ENCODE measurements around the gene CERKL.

Gene CERKL

DNA sequence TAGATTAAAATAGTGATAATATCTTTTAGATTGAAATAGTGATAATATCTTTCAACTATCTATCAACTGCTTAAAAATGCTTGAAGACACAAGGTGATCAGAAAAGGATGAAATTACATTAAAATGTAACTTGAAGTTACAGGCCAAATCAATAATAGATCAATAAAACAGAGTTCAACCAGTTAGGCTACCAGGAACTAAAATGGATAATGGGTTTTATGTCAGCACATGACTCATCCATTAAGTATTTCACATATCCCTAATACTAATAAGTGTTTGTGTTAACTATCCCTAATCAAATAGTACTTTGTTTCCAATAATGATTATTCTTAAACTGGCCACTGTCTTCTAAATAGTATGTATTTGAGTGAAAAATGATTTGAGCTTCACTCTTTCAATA lies 33.7 kb downstream of the CERKL start:
- no peak for DNase-seq

DNA sequence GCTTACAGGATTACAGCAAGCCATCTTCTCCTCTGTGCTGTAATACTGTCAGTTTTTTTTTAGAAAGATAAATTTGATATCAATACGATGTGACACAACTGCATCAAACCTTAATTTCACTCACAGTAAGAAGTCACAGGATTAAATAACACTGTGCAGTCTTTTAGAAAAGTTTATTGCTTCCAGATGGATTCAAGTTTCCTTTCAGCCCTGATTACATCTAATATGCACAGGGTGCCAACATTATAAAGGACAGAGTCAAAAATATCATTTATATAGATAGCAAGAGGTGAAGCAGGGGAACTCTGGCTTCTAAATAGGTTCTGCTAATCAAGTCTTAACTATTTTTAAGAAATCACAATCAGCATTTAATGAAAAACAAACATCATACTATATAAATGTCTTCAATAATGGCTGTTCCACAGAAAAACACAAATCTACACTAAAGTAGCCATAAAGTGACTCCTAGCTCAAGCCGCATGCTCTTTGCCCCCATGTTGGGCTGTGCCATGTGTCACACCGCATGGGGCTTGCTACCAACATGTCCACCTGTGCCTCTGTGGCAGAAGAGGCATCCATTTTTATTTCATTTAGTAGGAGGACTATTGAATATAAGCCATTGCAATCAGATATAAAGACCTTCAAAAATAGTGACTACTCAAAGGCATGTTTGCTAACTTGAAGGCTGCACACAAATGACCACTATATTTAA lies 35.0 kb downstream of the CERKL start:
- DNase-seq = no peak

DNA sequence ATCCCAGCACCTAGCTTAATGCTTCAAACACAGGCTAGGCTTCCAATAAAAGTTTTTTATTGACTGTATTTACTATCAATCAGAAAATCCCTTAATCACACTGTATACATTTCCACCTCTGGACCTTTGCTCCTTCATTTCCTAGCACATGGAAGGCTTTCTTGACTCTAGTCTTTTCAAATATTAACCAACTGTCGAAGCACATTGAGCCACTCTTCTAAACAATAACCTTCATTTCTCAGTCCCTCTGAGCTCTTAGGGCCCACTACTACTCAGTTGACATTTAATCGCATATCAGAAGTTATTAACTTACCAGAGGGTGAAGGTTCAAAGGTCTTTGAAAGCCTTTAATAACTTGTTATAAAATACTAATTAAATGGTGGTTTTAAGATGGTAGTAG lies 37.4 kb downstream of the CERKL start:
- DNase-seq = no peak

DNA sequence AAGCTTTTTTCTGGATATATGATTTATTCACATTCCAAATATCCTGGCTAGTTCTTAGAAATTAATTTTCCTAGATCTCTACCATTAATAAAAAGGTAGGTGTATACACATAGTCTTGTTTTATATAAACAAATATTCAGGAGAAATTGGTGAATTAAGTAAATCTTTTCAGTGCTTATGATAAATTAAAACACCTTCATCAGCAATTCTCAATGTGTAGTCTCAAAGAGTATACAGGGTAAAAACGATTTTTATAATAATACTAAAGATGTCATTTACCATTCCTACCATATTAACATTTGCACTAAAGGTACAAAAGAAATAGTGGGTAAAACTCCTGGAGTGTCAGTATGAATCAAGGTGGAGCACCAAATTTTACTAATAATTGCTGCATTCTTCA lies 40.2 kb downstream of the CERKL start:
- no peak for DNase-seq

DNA sequence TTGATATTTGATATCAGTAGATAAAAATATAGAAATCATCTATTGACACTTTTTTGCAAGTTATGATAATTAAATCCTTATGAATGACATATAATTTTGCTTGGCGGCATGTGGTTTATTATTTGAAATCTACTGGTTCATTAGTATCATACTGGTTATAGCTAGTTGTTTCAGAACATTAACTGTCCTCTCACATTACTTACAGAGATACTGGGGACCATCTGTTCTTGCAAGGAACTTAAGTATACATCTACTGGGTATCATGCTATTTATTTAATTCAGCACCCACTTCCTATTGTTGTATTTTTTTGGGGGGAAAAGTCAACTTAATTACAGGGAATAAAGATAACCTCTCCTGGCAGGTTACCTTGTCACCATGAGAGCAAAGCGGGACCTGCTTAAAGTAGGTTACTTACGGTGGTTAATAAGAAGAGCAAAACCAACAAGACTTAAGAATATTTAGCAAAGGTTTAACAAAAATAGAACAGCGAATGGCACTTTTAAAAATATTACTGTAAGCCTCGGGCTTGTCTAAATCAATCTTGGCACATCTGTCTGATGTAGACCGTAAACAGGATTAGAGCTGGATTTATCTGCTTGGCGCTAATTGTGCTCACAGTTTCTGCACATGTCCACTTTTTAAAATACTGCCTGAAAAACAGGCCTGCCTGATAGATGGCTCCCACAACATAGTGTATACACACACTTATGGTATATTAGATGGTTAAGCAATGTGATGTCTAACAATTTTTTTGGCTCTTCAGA lies 41.8 kb downstream of the CERKL start:
- DNase-seq = no peak

DNA sequence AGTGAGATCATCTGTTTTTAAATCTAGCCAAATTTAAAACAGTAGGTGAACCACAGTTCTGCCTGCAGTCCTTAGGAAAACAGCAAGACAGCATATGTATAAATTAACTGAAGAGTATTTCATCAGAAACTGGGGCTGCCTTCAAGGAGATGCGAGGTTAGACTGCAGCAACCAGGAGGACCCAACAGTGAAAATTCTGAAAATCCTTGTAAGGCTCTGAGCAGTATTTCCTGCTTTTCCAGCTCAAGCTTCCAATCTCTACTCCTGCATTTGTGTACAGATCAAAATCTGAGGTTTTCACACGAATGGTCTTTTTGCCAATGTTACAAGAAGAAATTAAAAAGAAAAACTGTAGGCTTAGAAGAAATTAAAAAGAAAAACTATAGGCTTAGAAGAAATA lies 43.7 kb downstream of the CERKL start:
- no peak for DNase-seq

DNA sequence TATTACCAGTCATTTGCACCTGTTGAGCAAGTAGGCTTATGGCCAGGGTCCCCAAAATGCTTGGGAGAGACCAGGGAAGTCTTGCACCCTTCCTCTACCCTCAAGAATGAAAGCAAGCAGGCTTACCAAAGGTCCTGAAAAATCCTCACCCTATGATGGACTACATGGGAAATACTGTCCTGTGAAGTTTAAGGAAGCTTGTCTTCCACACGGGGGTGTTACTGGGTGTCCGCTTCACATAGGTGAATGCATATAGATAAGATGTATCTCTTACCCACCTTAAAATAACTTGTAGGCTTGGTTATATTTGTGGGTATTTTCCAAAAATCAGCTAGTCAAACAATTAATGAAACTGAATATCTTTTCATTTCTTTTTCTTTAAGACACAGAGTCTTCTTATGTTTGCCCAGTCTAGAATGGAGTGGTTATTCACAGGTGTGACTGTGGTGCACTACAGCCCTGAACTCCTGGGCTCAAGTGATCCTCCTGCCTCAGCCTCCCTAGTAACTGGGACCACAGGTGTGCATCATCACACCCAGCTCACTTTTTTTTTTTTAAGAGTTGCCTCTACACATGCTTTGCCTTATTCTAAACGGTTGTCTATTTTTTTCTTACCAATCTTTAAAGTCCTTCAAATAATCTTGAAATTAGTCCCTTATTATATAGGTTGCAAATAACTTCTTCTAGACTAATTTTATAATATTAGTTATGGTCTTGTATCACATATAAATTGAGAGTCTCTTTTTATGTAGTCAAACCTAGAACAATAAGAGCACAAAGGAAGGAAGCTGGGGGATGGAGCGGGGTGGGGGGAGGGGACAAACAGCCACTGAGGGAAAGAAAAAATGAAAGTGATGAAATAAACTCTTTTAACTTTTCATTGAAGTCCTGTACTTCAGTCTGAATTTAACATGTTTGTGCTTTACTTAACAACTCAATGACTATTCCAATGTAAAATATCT lies 49.0 kb downstream of the CERKL start:
- no peak for DNase-seq

DNA sequence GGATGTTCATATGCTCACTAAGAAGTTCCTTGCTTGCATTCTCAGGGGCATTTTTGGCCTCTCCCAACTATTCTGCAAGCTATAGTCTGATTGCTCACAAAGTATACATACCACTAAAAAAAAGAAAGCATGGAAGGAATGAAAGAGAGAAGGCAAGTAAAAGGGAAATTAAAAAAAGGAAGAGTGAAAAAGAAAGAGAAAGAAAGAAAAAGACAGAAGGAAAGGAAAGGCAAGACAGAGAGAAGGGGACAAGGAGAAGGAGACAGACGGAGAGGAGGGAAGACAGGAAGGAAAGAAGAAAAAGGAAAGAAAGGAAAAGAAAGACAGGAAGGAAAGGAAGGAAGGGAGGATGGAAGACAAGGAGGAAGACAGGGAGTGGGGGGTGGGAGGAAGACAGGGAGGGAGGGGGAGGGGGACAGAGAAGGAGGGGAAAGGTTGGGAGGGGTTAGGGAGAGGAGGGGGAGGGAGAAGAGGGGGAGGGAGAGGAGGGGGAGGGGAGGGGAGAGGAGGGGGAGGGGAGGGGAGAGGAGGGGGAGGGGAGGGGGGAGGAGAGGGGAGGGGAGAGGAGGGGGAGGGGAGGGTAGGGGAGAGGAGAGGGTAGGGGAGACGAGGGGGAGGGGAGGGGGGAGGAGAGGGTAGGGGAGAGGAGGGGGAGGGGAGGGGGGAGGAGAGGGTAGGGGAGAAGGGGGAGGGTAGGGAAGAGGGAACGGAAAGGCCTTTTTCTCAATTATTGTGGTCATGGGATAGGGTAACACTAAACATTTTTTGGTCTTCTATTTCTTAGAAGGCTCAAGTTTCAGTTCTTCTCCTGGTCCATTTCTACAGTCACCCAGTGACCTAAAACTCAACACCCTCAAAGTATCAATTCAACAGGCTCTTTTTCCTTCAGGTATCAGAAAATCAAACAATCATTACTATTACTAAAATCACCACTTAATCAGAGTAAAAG lies 50.7 kb downstream of the CERKL start:
- DNase-seq = no peak

DNA sequence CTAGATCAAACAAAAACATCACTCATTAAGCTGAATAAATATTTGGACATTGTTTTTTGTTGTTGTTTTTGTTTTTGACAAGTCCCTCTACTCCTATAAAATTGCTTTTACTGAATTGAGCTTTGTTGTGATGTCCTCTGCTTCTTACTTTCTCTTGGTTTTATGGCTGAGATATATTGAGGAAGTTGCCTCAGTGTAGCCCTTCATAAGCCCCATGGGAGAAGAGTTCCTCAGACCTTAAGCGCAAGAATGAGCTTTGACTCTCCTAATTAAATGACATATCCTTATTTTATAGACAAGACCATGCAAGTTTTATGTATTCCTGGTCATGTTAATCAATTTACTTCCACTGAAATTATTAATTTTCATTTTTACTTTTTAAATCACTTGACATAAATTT lies 54.9 kb downstream of the CERKL start:
- DNase-seq = no peak

DNA sequence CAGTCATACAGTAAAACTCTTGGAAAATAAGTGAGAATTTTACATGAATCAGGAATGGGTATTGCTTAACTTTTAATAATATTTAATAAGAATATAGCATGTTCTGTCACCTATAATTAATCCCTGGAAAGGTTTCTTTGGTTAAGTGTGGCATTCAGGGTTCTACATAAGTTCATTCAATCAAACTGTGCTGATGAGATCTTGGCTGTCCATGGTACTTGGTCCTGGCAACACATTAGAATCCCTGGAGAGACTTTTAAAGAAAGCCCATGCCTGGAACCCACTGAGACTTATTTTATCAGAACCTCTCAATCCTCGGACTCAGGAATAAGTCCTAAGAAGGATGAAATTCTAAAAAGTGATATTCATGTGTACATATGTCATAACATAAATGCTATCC lies 60.3 kb downstream of the CERKL start:
- DNase-seq = no peak

DNA sequence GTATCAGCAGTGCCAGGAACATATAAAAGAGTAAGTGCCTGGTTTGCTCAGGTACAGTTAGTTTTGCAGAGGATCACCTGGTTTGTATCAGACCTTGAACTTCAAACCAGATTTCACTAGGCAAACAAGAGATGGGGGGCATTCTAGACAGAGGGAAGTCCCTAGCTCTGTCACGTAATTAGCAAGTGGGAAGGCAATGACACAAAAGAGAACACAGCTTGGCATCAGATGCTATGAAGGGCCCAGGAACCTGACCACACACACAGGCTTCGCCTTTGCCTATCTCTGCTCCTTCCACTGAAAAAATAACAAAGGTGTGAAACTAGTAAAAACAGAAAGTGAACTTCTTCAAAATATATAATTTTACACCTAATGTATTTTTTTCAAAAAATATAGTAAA lies 62.6 kb downstream of the CERKL start:
- DNase-seq = no peak

DNA sequence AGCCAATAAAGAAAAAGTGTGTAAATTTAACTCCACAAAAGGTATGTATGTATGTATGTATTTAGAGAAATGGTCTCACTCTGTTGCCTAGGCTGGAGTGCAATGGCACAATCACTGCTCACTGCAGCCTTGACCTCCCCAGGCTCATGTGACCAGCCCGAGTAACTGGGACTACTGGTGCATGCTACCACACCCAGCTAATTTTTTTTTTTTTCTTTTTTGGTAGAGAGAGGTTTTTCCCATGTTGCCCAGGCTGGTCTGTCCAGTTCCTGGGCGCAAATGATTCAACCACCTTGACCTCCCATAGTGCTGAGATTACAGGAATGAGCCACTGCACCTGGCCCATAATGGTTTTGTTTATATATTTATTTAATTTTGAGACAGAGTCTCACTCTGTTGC lies 67.1 kb downstream of the CERKL start:
- DNase-seq = no peak

DNA sequence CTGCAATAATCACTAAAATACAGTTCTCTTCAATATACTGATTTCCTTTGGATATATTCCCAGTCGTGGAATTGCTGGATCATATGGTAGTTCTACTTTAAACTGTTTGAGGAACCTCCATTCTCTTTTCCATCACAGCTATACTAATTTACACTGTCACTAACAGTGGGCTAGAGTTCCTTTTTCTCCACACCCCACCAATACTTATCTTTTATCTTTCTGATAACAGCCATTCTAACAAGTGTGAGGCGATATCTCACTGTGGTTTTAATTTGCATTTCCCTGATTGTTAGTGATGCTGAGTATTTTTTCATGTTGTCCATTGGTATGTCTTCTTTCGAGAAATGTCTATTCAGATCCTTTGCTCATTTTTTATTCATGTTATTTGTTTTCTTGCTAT lies 68.4 kb downstream of the CERKL start:
- DNase-seq = peak; percentile 51

DNA sequence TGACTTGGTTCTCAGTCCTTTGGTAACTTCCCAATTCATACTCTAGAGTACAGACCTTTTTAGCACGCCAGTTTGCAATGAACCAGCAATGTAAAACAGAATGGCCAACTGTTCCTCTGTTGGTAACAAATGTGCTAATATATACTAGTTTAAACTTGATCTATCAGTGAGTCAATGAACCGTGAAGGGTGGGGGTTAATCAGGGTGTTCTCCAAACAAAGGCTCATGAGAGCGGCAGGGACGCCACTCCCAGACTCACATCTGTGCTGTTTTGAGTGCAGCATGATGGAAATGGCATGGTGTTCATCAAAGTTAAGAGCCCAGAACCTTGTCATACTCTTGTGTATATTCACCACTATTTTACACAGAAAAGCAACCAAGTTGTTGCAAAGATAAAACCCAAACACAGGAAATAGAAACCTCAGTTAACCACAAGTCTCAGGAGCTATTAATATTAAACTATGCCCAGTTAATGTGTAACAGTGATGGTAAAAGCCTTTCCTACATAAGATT lies 70.3 kb downstream of the CERKL start:
- peak; percentile 24 for DNase-seq

DNA sequence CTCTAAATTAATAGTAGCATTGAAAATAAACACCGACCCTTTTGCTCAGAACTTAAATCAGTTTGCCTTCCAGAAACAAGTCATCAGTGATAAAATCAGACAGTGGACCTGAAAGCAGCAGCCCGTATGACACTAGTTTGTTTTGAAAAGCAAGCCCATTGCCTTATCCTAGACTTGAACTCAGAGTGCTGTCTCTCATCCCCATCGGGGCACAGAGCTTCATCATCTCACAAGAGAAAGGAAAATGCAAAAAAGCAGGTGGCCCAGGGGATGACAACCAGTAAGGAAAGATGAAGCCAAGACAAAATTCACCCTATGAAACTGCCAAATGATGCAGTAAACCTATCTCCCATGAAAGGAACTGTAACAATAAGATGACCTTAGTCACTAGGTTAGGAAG lies 71.2 kb downstream of the CERKL start:
- DNase-seq = no peak

DNA sequence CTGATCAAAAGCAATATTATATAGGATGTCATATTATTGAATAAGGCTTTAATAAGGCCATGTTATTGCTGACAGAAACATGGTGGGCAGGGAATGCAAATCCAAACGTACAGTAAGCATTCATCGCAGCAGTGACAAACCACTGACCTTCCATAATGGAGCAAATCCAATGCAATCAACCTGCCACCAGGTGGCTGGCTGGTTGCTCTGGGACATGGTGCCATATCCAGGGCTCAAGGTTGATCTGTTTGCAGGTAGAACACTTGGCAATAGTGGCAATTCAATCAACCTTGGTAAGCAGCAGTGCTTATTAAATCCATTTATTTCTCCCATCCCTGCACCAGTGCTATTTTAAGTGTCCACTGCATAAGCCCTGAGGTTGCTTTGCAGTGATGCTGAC lies 75.4 kb downstream of the CERKL start:
- DNase-seq = no peak

DNA sequence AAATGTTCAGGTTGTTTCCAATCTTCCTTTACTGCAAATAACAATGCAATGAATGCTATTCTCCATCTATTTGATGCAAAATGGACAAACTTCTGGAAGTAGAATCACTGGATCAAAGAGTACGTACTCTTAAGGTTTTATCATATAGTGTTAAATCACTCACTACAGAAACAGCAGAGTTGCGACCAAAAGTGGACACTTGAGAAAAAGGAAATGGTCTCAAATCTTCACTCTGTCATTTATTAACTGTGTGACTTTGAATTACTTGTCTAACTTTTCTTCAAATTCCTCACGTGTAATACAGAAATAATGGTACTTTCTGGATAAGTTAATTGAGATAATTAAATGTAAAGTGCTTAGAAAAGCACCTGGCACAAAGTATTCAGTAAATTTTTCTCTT lies 78.1 kb downstream of the CERKL start:
- DNase-seq = no peak

DNA sequence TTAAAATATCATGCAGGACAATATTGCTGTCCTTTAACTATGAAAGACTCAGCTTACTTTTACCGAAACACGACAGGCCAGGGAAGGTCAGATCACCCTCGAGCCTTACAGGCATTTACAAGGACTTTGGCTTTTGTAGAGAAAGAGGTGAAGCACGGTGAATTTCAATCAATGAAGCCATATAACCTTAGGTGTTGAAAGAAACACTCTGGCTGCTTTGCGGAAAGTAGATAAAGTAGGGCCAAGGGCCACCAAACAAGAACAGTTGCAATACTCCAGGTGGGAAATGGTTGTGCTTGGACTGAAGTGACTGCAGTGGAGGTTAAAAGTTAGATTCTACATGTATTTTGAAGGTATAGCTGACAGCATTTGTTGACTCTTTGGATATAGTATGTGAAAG lies 80.5 kb downstream of the CERKL start:
- no peak for DNase-seq

DNA sequence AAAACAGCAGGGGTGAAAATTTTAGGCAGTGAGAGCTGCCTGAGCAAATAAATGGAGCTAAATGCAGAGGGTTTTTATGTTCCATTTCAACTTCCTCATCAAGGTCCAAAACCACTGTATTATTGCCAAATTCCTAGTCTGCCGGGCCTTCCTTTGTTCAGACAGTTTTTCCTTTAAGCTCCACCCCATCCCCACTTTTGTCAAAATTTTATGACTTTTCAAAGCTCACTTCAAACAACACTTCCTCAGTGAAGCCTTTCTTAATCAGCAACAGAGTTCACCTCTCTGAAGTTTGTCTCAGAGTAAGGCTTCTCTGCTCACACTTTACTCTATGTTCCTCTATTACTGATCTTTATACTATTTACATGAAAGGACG lies 81.3 kb downstream of the CERKL start:
- peak; percentile 46 for DNase-seq

DNA sequence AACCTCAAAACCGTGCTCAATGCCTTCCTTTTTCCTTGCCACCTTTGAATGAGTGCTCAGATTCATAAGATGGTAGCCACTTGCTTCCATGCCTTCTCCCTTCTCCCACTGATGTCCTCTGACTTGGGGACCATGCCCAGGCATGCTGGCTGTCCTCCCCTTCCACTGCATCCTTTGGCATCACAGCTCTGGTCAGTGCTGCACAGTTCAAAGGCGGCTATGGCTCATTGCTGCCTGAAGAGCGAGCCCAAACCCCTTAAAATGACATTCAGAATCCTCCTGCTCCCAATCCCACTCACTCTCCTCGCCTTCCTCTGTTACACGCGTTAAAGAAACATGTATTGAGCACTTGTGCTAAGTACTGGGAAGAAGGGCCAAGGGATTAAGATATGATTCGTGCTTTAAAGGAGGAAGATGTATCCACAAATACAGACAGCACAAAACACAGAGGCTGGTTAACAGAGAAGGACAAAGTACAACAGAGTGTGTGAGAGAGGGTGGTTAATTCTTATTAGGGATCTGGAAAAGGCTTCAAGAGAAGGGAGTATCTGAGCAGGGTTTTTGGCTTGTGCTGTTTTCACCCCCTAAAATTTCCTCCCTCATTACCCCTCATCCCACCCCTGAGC lies 81.8 kb downstream of the CERKL start:
- no peak for DNase-seq

DNA sequence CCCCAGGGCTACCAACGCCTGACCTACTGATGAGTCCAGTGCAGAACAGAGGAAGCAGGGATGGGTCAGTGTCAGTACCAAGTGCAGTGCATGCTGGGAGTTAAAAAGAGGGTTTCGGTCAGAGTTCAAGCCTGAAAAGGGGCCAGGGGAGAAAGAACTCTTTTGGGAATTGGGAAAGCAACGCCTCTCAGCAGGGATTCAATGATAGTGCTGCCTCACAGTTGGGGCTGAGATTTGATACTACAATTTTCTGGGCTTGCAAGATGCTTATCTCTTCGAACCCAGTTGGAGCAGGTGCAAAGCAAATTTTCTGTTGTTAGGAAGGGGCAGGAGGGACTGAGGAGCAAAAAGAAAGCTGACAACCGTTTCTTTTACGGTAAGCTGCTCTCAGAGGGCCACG lies 82.6 kb downstream of the CERKL start:
- DNase-seq = no peak

All from hematopoietic multipotent progenitor cell treated with erythropoietin and hydrocortisone succinate and interleukin-3 and kit ligand, for 6 days (in vitro differentiated cells).